Epithelial cell of proximal tubule (primary cell): ENCODE results near the gene FANCC. TPM values are rescaled to one million over a fixed set of nuclear protein-coding genes. Genes with fewer than 3 reads are reported as not detected.

Experiments
- DNase-seq: peaks from one replicate; pipeline ENCODE4 v3.0.0-alpha.2; 2011; ENCODE audit warnings: low read depth
- H3K4me3 ChIP-seq: 2 replicates; pipeline ENCODE4 v1.5.1; 2011; ENCODE audit warnings: low read depth, mild to moderate bottlenecking, low read length
- total RNA-seq: library from RNA; depleted of rRNA; stranded (reverse); fragments of >200 nt; gene quantifications from 2 replicates; pipeline ENCODE4 v1.2.3, GENCODE V29; 2015
- TF ChIP-seq, protein P1 (sequence below): conservative IDR thresholded peaks from 2 replicates; pipeline ENCODE4 v1.5.1; 2012; ENCODE audit warnings: low read depth, mild to moderate bottlenecking, low read length

The FANCC gene
- total RNA-seq, 1 donor from 2014 or later, result 9.4 TPM

GRCh38 chr9:95157481-95158151 lies 159.9 kb downstream of the FANCC start:
- TF ChIP-seq, protein P1, sequence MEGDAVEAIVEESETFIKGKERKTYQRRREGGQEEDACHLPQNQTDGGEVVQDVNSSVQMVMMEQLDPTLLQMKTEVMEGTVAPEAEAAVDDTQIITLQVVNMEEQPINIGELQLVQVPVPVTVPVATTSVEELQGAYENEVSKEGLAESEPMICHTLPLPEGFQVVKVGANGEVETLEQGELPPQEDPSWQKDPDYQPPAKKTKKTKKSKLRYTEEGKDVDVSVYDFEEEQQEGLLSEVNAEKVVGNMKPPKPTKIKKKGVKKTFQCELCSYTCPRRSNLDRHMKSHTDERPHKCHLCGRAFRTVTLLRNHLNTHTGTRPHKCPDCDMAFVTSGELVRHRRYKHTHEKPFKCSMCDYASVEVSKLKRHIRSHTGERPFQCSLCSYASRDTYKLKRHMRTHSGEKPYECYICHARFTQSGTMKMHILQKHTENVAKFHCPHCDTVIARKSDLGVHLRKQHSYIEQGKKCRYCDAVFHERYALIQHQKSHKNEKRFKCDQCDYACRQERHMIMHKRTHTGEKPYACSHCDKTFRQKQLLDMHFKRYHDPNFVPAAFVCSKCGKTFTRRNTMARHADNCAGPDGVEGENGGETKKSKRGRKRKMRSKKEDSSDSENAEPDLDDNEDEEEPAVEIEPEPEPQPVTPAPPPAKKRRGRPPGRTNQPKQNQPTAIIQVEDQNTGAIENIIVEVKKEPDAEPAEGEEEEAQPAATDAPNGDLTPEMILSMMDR, result no peak
- DNase-seq, result no peak
- H3K4me3 ChIP-seq, result no peak overlapping the region

- no peak for DNase-seq
- TF ChIP-seq, protein P1, result no peak
Observed at GRCh38 chr9:95156074-95156473, 161.4 kb downstream of the FANCC start.

DNA sequence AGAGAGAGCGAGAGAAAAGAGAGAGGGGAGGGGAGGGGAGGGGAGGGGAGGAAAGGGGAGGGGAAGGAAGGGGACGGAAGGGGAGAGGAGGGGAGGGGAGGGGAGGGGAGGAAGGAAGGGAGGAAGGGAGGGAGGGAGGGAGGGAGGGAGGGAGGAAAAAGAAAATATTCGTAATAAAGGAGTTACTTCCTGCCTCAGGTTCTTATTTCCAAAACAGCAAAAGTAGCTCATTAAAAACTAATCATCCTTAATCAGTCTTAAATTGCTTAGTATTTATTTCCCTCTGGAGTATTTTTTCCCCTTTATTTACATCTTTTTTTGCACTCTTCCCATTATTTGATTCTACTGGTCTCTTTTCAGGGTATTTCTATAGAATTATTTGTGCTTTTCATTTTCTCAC lies 162.3 kb downstream of the FANCC start:
- H3K4me3 ChIP-seq, result no peak overlapping the region
- no peak for DNase-seq
- TF ChIP-seq, protein P1, result no peak

More at GRCh38 chr9:95156074-95156473, 161.4 kb downstream of the FANCC start:
- H3K4me3 ChIP-seq, result no peak overlapping the region

- TF ChIP-seq, protein P1, result no peak
- no peak overlapping the region for H3K4me3 ChIP-seq
- DNase-seq, result no peak
Observed at GRCh38 chr9:95150903-95151302, 166.6 kb downstream of the FANCC start.

DNA sequence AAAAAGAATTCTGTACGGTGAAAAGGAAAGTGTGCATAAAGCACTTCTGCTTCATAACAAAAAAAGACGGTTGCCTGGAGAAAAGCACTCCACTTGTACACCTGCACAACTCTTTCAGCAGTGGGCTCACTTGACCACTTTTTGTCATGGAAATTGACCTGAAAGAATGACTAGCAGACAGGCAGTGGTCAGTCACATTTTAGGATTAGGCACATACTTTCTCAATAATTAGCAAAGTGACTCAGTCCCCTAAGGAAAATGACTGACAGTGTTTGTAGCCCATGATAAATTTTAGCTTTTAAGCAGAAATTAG lies 169.3 kb downstream of the FANCC start:
- H3K4me3 ChIP-seq, result no peak overlapping the region
- TF ChIP-seq, protein P1, result no peak
- no peak for DNase-seq

DNA sequence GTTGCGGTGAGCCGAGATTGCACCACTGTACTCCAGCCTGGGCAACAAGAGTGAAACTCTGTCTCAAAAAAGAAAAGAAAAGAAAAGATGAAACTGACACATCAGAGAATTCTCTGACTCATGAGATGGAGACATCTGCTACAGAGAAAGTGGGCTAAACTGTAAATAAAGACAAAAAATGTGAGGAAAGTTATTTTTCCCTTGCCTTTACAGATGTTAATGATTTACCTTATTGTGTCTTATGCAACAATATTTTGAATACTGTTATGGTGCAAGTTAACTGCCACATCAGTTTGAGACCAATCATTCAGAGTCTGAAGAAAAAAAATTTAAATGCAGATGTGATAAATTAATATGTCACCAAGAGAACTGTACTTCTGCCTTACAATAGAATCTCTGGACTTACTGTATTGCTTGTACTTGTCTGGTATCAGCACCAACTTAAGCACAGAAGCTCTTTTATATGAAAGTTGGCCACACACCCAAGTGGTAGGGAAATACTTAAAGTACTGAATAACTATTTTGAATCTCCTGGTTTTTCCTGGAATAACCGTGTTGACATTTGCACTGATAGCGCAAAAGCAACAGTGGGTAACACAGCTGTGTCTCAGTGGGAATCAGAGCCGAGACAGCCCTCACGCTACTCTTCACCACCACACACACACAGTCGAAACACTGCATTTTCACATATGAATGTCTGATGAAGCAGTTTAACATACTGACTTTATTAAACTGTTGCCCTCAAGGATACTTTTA lies 169.9 kb downstream of the FANCC start:
- TF ChIP-seq, protein P1, result no peak
- H3K4me3 ChIP-seq, result no peak overlapping the region
- DNase-seq, result no peak
